ENCODE results near the gene COL5A1.

The COL5A1 gene

GRCh38 chr9:134634176-134634575, 7.4 kb upstream of the COL5A1 start:
- no peak for TF ChIP-seq FOXP2 (optimal IDR thresholded peaks at IDR 0.05; ENCODE audit: borderline replicate concordance, extremely low read depth, extremely low read length, insufficient read depth)
- no peak for TF ChIP-seq TAF1 (IDR thresholded peaks at IDR 0.05; ENCODE audit: borderline replicate concordance, insufficient read depth, low read length)
- no peak for TF ChIP-seq REST (IDR thresholded peaks at IDR 0.05; ENCODE audit: insufficient read depth in 1 of 2, low read depth in 2 of 2, low read length in 2 of 2)
- no peak for TF ChIP-seq POLR2AphosphoS5 (IDR thresholded peaks at IDR 0.05; ENCODE audit: low read depth, low read length)
- no peak for TF ChIP-seq SIN3A (IDR thresholded peaks at IDR 0.05; ENCODE audit: borderline replicate concordance, insufficient read depth, low read length)

GRCh38 chr9:134634667-134635230, 6.9 kb upstream of the COL5A1 start:
- TF ChIP-seq POLR2AphosphoS5 (IDR thresholded peaks at IDR 0.05; ENCODE audit: low read depth, low read length) (no peak), TAF1 (IDR thresholded peaks at IDR 0.05; ENCODE audit: borderline replicate concordance, insufficient read depth, low read length) (no peak), FOXP2 (optimal IDR thresholded peaks at IDR 0.05; ENCODE audit: borderline replicate concordance, extremely low read depth, extremely low read length, insufficient read depth) (no peak), REST (IDR thresholded peaks at IDR 0.05; ENCODE audit: insufficient read depth in 1 of 2, low read depth in 2 of 2, low read length in 2 of 2) (no peak)

GRCh38 chr9:134635351-134636148, 6.1 kb upstream of the COL5A1 start:
- no peak for TF ChIP-seq POLR2AphosphoS5 (IDR thresholded peaks at IDR 0.05; ENCODE audit: low read depth, low read length)
- TF ChIP-seq REST (IDR thresholded peaks at IDR 0.05; ENCODE audit: insufficient read depth in 1 of 2, low read depth in 2 of 2, low read length in 2 of 2), result no peak
- no peak for TF ChIP-seq FOXP2 (optimal IDR thresholded peaks at IDR 0.05; ENCODE audit: borderline replicate concordance, extremely low read depth, extremely low read length, insufficient read depth)
- no peak for TF ChIP-seq SIN3A (IDR thresholded peaks at IDR 0.05; ENCODE audit: borderline replicate concordance, insufficient read depth, low read length)
- TF ChIP-seq TAF1 (IDR thresholded peaks at IDR 0.05; ENCODE audit: borderline replicate concordance, insufficient read depth, low read length), result no peak

GRCh38 chr9:134636149-134636507, 5.5 kb upstream of the COL5A1 start:
- TF ChIP-seq FOXP2 (optimal IDR thresholded peaks at IDR 0.05; ENCODE audit: borderline replicate concordance, extremely low read depth, extremely low read length, insufficient read depth), result no peak
- no peak for TF ChIP-seq REST (IDR thresholded peaks at IDR 0.05; ENCODE audit: insufficient read depth in 1 of 2, low read depth in 2 of 2, low read length in 2 of 2)
- no peak for TF ChIP-seq SIN3A (IDR thresholded peaks at IDR 0.05; ENCODE audit: borderline replicate concordance, insufficient read depth, low read length)
- no peak for TF ChIP-seq TAF1 (IDR thresholded peaks at IDR 0.05; ENCODE audit: borderline replicate concordance, insufficient read depth, low read length)
- TF ChIP-seq POLR2AphosphoS5 (IDR thresholded peaks at IDR 0.05; ENCODE audit: low read depth, low read length), result no peak

Data from PFSK-1 (cell line).